Stomach smooth muscle (tissue), 2 donors: Measurements from ENCODE around the gene HS1BP3.
A peak's percentile ranks its signal among the peaks of the same experiment; 100 is the strongest.

ENCODE experiments used
- H3K27ac ChIP-seq: one replicate; pipeline ENCODE4 v1.7.0; 2013; ENCODE audit warnings: mild to moderate bottlenecking, low read length, inconsistent platforms
- H3K27me3 ChIP-seq, 2 donors: one replicate each; pipeline ENCODE4 v1.7.0; 2013; ENCODE audit warnings: low read length in 2 of 2; ENCODE audit not compliant: insufficient read depth in 2 of 2, control insufficient read depth in 1 of 2
- H3K36me3 ChIP-seq, 2 donors: one replicate each; pipeline ENCODE4 v1.7.0; 2013; ENCODE audit warnings: low read length in 2 of 2; ENCODE audit not compliant: control insufficient read depth in 2 of 2, insufficient read depth in 2 of 2
- H3K4me1 ChIP-seq: one replicate; pipeline ENCODE4 v1.7.0; 2013; ENCODE audit warnings: low read length; ENCODE audit not compliant: control insufficient read depth, insufficient read depth
- H3K4me3 ChIP-seq, 2 donors: one replicate each; pipeline ENCODE4 v1.7.0; 2013; ENCODE audit warnings: low read length in 2 of 2
- H3K9ac ChIP-seq, 2 donors: one replicate each; pipeline ENCODE4 v1.7.0; 2013; ENCODE audit warnings: low read length in 2 of 2, mild to moderate bottlenecking in 1 of 2
- H3K9me3 ChIP-seq, 2 donors: one replicate each; pipeline ENCODE4 v1.7.0; 2013; ENCODE audit warnings: low read length in 2 of 2; ENCODE audit not compliant: control insufficient read depth in 2 of 2
- donor health status: healthy.
- donor health status: Pancreatic carcinoma.

The HS1BP3 gene

DNA sequence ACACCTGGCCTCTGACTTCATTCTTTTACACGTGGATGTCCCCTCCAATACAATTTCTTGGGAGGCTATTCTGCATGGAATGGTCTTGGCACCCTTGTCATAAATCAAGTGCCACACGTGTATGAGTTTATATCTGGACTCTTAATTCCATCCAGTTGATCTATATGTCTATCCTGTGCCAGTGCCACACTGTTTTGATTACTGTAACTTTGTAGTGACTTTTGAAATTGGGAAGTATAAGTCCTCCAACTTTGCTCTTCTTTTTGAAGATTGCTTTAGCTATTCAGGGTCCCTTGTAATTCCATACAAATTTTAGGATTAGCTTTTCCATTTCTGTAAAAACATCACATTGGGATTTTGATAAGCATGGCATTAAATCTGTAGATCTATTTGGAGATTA, 43.5 kb downstream of the HS1BP3 start:
- Histone ChIP-seq H3K36me3 (no peaks in the 10 kb centered on the region), H3K4me1 (peaks cover 53% of the 10 kb centered on the region), H3K27ac (no peak overlapping the region), H3K9ac (no peak overlapping the region), H3K27me3 (no peaks in the 10 kb centered on the region), H3K9me3 (no peaks in the 10 kb centered on the region), H3K4me3 (no peak overlapping the region)

DNA sequence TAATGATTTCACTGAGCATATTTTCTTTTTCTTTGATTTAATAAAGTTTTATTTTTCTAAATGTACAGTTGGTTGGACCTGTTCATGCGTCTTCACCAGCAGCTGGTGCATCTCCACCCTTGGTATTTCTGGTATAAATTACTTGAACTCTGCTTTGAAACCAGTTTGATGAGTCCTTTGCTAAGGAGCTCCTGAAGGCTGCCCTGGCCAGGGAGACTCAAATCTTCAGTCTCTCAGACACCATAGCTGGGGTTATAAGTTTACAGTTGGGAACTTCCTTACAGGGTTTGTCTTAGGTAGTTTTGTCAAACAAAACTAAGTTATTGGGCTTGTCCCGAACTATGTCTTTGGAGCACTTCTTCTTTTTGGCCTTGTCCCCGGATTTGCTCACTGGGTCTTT, 44.7 kb downstream of the HS1BP3 start:
- Histone ChIP-seq H3K36me3 (no peaks in the 10 kb centered on the region), H3K27ac (peak overlapping the region; percentile 37), H3K9me3 (no peaks in the 10 kb centered on the region), H3K9ac (no peak overlapping the region), H3K27me3 (no peaks in the 10 kb centered on the region), H3K4me1 (peaks cover 45% of the 10 kb centered on the region), H3K4me3 (no peak overlapping the region)

DNA sequence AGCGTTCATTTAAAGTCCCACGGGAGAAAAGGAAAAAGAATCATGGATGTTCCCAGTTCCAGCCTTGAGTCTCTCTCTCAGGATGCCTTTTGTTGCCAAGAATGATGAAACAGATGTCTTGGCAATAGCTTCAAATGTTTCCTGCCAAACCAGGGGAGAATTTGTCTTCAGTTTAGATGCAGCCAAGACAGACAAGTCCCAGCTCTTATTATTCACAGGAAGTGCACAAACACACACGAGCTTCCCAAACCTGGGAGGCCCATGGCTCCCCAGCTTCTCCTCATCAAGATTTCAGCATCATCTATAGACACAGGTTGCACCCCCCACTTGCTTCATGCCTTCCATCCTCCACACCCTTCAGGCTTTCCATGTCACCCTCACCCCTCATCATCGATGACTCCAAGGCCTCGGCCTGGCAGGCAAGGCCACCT, 45.9 kb downstream of the HS1BP3 start:
- no peaks in the 10 kb centered on the region for H3K36me3 ChIP-seq
- H3K9me3 ChIP-seq = no peaks in the 10 kb centered on the region
- peaks cover 37% of the 10 kb centered on the region for H3K4me1 ChIP-seq
- no peaks in the 10 kb centered on the region for H3K27me3 ChIP-seq
- H3K27ac ChIP-seq = peak overlapping the region; percentile 76
- H3K4me3 ChIP-seq = peak overlapping the region; percentile 29
- peak overlapping the region; percentile 36 to 45 for H3K9ac ChIP-seq

- H3K9ac ChIP-seq = peak overlapping the region; percentile 36 to 45
- peak overlapping the region; percentile 76 for H3K27ac ChIP-seq
- H3K4me3 ChIP-seq = peak overlapping the region; percentile 29
- no peaks in the 10 kb centered on the region for H3K36me3 ChIP-seq
- no peaks in the 10 kb centered on the region for H3K9me3 ChIP-seq
- no peaks in the 10 kb centered on the region for H3K27me3 ChIP-seq
- peaks cover 37% of the 10 kb centered on the region for H3K4me1 ChIP-seq
These were observed 46.4 kb downstream of the HS1BP3 start for GRCh38 chr2:20604401-20604911.

DNA sequence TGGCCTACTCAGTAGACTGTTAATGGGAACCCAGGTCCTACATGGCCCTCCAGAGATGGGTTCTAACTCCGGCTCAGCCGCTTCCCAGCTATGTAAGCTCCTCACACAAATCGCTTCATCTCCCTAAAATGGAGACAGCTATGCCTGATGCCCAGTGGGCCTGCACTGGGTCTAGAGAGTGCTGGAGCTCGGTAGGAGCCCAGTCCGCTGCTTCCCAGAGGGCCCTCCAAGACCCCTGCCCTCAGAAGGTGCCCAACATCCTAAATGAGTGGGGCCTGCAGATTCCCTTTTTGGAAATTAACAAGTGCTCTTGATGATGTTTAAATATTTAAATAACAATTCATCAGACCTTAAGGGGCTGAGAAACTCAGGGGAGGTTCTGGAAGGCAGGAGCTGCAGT, 47.1 kb downstream of the HS1BP3 start:
- Histone ChIP-seq H3K27me3 (no peaks in the 10 kb centered on the region), H3K9me3 (no peaks in the 10 kb centered on the region), H3K36me3 (no peaks in the 10 kb centered on the region), H3K9ac (no peak overlapping the region), H3K4me1 (peaks cover 37% of the 10 kb centered on the region), H3K27ac (peak overlapping the region; percentile 76), H3K4me3 (no peak overlapping the region)

DNA sequence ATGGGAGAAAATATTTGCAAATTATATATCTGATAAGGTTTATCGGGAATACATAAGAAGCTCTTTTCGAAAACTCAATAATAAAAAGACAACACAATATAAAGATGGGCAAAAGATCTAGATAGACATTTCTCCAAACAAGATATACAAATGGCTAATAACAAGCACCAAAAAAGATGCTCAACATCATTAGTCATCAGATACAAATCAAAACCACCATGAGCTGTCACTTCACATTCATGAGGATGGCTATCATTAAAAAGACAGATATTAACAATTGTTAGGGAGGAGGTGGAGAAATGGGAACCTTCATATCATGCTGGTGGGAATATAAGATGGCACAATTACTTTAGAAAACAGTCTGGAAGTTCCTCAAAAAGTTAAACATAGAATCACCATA, 48.1 kb downstream of the HS1BP3 start:
- Histone ChIP-seq H3K27ac (no peak overlapping the region), H3K9ac (no peak overlapping the region), H3K36me3 (no peaks in the 10 kb centered on the region), H3K4me3 (no peak overlapping the region), H3K9me3 (no peaks in the 10 kb centered on the region), H3K4me1 (peaks cover 36% of the 10 kb centered on the region), H3K27me3 (no peaks in the 10 kb centered on the region)

DNA sequence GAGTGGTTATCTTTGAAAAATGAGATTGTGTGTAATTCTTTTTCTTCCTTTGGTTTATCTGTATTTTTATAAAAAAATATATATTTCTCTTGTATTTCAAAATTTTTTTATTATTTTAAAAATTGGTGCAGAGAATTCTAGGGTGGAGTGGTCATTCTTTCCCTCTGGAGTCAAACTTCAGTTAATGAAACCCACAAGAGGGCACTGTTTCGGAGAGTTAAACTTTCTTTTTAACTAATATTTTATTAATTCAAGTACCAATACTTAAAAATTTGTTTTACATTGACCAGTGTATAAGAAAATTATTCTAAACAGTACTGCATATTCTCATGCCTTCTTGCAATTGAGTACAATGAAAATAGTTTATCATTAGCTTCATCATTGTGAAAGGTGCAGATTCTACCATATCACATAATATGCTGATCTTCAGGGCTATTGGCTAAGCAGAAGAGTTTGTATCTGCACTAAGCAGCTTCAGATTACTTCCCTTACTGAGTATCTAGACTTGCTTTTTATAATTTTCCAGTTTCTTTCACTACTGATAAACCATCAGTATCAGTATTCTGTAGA, 50.1 kb downstream of the HS1BP3 start:
- H3K9ac ChIP-seq = no peak overlapping the region
- H3K27ac ChIP-seq = no peak overlapping the region
- H3K4me1 ChIP-seq = peaks cover 53% of the 10 kb centered on the region
- no peaks in the 10 kb centered on the region for H3K36me3 ChIP-seq
- no peaks in the 10 kb centered on the region for H3K27me3 ChIP-seq
- no peak overlapping the region for H3K4me3 ChIP-seq
- no peaks in the 10 kb centered on the region for H3K9me3 ChIP-seq

DNA sequence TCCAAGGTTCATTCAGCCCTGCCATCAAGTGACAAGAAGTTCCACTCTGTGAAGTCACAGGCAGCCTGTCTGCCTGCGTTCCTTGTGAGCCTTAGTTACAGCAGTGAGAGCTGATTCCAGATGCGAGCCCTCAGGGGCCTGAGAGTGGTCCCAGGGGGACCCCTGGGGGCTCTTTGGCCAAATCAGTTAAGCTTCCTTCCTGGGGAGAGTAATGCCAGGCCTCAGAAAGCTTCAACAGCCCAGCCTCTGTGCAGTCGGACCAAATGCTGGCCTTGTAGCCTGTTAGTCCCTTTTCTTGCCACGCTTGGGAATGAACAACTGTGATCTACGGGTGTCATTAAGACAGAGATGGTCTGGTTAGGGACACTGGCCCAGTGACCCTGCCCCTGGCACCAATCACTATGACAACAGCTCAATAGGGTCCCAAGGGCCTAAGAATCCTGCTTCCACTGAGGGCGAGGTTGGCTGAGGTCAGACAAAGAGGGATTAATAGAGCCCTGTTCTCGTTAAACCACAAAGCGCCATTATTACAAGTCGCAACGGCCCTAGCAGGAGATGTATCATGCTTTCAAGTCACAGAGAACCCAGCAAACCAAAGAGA, 50.9 kb downstream of the HS1BP3 start:
- H3K4me3 ChIP-seq = no peak overlapping the region
- H3K4me1 ChIP-seq = peaks cover 55% of the 10 kb centered on the region
- H3K9me3 ChIP-seq = no peaks in the 10 kb centered on the region
- H3K27ac ChIP-seq = peak overlapping the region; percentile 60
- no peaks in the 10 kb centered on the region for H3K36me3 ChIP-seq
- H3K9ac ChIP-seq = peak overlapping the region; percentile 29 to 36
- no peaks in the 10 kb centered on the region for H3K27me3 ChIP-seq

DNA sequence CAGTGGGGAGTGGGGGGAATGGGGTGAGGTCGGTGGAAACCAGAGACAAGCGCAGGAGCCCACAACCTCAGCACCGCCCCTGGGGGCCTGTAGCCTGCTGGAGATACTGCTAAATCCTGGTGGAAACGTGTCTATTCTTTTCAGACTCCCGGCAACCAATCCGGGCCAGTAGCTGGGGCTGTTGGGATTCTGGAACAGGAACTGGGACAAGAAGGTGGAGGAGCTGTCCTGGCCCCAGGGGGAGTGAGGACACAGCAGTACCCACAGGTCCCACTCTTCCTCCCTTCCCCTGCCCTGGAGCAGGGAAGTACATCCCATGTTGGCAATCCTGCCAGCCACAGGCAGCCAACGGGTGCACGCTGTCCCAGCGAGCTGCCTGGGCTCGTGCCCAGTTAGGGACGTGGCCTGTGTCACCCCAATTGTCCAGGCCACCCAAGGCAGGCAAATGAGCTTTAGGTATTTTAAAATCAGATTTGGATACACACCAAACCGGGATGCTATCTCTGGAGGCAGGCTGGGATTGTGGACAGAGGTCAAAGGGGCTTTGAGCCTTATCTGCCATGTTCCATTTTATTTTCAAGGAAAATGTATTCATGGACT, 51.8 kb downstream of the HS1BP3 start:
- peaks cover 0 to 2% of the 10 kb centered on the region in 2 donors for H3K36me3 ChIP-seq
- H3K27ac ChIP-seq = peak overlapping the region; percentile 60
- peaks cover 51% of the 10 kb centered on the region for H3K4me1 ChIP-seq
- no peaks in the 10 kb centered on the region for H3K9me3 ChIP-seq
- H3K4me3 ChIP-seq = no peak overlapping the region
- H3K9ac ChIP-seq = peak overlapping the region; percentile 36 to 55
- H3K27me3 ChIP-seq = no peaks in the 10 kb centered on the region

DNA sequence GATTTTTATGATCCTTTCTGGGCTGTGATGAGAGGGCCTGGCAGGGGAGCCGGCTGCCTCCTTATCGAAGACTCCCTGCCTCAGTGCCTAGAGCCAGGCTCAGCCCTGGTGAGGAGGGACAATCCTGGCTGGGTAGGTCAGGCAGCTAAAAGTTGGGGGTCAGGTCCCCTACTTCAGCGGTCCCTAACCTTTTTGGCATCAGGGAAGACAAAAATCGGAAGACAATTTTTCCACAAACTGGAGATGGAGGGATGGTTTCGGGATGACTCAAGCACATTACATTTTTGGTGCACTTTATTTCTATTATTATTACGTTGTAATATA, 53.1 kb downstream of the HS1BP3 start:
- Histone ChIP-seq H3K9ac (peak overlapping the region in 1 of 2 donors; percentile 21), H3K9me3 (no peaks in the 10 kb centered on the region), H3K4me3 (no peak overlapping the region), H3K27me3 (no peaks in the 10 kb centered on the region), H3K4me1 (peaks cover 57% of the 10 kb centered on the region), H3K27ac (peak overlapping the region; percentile 74), H3K36me3 (peaks cover 0 to 2% of the 10 kb centered on the region in 2 donors)
